ENCODE results near the gene FAM107B.

FAM107B gene

DNA sequence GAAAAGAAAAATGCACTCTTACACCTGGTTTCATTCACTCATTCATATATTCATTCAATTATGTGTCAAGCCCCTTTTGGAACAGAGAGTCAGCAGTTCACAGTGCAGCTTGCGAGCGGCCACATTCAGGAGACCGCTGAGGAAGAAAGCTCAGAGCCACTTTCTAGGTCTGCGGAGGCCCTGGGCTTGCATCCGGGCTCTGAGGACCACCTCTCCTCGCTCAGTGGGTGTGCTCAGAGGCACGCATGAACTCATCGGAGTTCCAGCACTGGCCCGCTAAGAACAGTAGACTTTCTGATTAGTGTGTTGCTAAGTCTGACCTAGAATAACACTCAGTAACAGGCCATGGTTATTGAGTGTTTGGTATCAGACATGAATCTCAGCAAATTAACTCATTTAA, 1.8 kb upstream of the FAM107B start:
- no peak for DNase-seq

DNA sequence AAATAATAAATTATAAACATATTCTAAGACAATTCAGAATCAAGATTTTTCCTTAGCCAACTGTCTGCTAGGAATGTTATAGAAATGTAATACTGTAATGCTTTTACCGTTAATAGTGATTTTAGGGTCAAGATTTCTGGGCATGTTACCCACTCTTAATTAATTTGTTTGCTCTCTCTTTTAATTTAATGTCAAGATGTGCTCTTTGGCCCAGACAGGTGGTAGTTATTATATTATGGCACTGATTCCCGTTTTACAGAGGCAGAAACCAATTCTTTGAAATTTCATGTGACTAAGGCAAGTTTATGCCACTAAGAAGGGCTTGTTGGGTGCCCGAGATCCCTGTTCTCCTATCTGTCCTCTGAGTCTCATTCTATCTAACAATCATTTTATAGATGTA, 959 bp upstream of the FAM107B start:
- no peak for DNase-seq

GRCh38 chr10:14774214-14774580, 500 bp downstream of the FAM107B start:
- no peak for DNase-seq

GRCh38 chr10:14773551-14774213, 1.0 kb downstream of the FAM107B start:
- DNase-seq = no peak

DNA sequence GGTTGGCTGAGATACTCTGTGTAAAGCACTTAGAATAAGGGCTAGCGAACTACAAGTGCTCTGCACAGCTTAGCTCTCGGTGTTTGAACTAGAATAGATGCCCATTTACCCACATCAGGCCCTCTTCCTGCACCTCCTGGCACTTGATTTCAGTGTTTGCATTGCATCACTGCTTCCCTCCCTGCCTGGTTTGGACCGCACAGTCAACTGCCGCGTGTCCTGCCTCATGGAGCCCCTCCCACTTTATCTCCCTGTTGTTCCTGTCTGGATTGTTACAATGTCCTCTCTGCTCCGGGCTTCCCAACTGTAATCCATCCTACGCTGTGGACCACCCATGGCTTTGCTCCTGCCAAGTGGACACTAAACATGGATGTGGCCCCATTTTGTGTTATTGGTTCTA, 2.3 kb downstream of the FAM107B start:
- DNase-seq = no peak

DNA sequence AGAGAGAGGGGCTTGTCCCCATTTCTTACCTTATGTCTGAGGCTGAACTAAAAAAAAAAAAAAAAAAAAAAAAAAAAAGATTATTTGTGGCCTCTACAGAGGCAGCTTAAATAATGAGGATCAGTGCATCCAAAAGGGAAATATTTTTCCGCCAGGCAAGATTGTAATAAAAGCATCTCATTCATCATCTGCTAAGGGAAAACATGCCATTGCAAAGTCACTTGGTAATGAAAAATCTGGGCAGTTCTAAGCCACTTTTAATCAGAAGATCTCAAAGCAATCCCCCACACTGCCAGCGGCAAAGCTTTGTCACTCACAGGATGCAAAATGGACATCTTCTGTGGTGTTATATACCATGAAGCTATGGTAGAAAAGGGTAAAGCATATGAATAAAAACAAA, 3.8 kb downstream of the FAM107B start:
- no peak for DNase-seq

DNA sequence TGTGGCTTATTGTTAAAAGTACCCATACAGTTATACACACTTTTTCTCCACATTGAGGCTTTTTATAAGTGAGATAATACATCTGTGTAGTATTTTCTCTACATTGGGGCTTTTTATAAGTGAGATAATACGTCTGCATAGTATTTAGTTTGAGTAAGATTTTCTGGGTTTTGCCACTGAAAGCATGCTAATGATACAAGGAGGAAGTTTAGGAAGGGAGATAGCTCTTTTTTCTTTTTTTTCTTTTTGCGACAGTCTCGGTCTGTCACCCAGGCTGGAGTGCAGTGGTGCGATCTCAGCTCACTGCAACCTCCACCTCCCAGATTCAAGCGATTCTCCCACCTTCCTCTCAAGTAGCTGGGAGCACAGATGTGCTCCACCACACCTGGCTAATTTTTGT, 13.3 kb downstream of the FAM107B start:
- no peak for DNase-seq

- no peak for DNase-seq
These were observed 15.6 kb downstream of the FAM107B start for GRCh38 chr10:14758994-14759664.

DNA sequence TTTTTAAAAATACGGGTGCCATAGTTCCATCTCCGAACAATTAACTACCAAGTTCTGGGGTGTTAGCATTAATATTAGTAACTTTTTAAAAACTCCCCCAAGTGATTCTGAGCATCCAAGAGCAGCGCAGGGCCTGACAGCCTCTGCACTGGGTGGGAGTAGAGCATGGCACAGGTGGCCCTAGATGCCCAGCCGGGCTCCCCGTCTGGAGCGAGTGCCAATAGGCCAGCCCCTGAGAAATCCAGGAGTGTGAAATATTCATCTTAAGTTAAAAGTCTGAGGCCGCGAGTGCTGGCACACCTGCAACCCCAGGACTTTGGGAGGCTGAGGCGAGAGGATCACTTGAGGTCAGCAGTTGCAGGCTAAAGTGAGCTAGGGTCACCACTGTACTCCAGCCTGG, 16.2 kb downstream of the FAM107B start:
- DNase-seq = no peak

- DNase-seq = no peak
These were observed 16.7 kb downstream of the FAM107B start for GRCh38 chr10:14757986-14758385.

GRCh38 chr10:14757394-14757793, 17.3 kb downstream of the FAM107B start:
- DNase-seq = no peak

GRCh38 chr10:14753441-14753840, 21.3 kb downstream of the FAM107B start:
- no peak for DNase-seq

- no peak for DNase-seq
These were observed 22.8 kb downstream of the FAM107B start for GRCh38 chr10:14751921-14752320.

- DNase-seq = no peak
These were observed 23.4 kb downstream of the FAM107B start for GRCh38 chr10:14751014-14751896.

- no peak for DNase-seq
These were observed 25.5 kb downstream of the FAM107B start for GRCh38 chr10:14749070-14749809.

DNA sequence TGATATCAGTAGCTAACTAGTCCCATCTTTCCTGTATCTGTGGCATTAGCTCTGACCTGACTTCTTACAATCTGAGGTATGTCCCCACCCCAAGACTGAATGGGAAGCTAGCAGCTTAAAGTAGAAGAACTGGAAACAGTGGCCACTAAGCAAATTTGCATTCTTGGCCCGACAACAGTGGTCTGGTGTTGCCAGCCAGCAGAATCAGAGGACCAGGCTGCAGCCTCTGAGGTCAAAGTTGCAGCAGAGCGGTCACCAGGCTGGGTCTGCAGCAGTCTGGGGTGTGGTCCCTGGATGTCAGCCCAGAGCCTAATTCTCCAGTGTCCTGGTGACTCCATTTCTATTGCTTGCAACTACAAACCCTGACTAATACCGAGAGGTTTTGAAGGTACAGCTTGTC, 26.3 kb downstream of the FAM107B start:
- no peak for DNase-seq

DNA sequence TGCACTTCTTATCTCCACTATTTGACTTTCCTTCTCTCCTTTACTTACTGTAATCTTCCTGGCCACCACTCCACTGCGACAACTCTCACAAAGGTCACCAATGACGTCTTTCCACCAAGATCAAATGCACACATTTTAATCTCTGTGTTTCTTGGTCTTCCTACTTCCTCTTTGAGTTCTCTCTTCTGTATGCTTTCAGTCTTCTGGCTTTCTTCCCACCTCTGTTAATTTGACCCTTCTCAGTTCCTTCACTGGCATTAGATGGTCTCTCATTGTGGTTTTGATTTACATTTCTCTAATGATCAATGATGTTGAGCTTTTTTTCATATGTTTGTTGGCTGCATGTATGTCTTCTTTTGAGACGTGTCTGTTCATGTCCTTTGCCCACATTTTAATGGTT, 31.9 kb downstream of the FAM107B start:
- DNase-seq = no peak

DNA sequence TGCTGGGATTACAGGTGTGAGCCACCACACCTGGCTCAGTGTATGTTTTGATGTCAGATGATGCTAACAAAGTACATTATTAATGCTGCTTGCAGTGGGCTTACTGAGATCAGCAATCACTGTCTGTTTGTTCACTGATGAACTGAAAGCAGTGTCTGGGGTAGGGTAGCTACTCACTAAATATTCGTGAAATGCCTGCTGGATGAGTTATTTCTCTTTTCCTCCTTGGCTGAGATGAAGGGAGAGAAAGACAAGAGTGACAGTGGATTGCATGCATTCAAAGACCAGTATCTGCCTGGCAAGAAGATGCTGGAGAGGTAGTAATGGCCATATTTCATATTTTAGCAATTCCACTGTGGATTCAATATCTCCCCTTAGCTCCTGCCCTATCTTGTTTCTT, 32.3 kb downstream of the FAM107B start:
- DNase-seq = no peak

DNA sequence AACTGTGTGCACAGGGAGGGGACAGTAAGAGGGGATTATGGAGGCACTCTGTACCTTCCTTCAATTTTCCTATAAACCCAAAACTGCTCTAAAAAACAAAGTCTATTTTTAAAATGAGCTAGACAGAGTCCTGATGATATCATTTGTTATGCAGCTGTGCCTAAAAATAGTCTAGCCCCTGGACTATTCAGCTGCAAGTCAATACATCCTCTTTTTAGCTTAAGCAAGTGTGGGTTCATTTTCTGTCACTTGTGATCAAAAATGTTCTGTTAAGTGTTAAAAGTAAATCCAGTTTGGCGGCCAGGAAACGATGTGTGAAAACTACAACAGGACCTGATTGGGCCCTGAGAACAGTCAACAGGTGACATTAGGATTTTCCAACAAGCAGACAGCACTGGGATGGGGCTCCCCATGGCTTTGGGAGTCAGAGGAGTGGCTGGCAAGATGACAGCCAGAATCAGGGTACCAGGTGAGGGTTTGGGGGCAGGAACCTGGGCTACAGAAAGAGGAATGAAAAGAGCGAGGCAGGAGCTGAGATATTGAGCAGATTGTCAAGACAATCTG, 33.9 kb downstream of the FAM107B start:
- no peak for DNase-seq

DNA sequence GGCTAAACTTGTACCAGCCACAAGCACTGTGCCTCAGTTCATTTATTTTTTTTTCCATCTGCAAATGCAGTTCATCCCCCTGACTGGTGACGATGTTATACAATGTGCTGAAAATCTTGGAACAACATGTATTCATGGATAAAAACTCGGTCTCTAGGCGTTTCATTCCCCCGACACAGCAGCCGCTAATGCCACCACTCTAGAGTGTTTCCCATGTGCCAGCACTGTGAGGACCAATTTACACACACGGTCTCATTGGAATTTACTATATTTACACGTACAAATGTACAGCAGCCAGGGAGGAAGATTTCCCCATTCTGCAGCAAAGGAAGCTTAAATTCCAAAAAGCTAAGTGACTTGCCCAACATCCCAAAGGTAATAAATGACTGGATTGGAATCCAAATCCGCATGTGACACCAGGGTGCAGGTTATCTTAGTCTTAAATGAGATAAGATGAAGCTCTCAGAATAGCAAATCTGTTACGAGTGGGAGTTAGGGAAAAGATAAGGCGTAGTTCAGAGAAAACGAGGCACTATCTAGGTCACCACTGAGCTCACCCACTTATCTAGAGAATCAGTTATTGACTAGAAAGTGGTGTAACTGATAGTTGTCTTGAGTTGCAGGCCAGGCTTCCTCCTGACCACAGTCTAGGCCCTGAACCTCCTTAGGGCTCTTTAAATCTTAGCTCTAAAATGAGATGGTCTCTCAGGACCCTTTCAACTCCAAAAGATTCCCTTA, 36.7 kb downstream of the FAM107B start:
- no peak for DNase-seq

GRCh38 chr10:14736600-14737081, 38.1 kb downstream of the FAM107B start:
- DNase-seq = no peak

- no peak for DNase-seq
These were observed 38.7 kb downstream of the FAM107B start for GRCh38 chr10:14736043-14736442.

All from NCI-H187 (cell line).